Measurements from ENCODE around the gene RAPH1. TPM values are rescaled to one million over a fixed set of nuclear protein-coding genes. Genes with fewer than 3 reads are reported as not detected.

Gene RAPH1
- total RNA-seq, 4 donors from 2014 or later, result 22.5 to 83.0 (median 44.2) TPM

DNA sequence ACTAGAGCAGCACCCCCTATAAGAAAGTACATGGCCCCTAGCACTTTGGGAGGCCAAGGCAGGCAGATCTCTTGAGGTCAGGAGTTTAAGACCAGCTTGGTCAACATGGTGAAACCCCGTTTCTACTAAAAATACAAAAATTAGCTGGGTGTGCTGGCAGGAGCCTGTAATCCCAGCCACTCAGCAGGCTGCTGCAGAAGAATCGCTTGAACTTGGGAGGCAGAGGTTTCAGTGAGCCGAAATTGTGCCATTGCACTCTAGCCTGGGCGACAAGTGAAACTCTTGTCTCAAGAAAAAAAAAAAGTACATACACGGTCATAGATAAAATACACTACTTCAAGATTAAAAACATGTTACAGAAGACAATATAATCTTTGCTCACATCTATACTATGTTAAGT is 63.8 kb downstream of the RAPH1 start:
- TF ChIP-seq, protein P1, sequence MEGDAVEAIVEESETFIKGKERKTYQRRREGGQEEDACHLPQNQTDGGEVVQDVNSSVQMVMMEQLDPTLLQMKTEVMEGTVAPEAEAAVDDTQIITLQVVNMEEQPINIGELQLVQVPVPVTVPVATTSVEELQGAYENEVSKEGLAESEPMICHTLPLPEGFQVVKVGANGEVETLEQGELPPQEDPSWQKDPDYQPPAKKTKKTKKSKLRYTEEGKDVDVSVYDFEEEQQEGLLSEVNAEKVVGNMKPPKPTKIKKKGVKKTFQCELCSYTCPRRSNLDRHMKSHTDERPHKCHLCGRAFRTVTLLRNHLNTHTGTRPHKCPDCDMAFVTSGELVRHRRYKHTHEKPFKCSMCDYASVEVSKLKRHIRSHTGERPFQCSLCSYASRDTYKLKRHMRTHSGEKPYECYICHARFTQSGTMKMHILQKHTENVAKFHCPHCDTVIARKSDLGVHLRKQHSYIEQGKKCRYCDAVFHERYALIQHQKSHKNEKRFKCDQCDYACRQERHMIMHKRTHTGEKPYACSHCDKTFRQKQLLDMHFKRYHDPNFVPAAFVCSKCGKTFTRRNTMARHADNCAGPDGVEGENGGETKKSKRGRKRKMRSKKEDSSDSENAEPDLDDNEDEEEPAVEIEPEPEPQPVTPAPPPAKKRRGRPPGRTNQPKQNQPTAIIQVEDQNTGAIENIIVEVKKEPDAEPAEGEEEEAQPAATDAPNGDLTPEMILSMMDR (IDR thresholded peaks at IDR 0.05; ENCODE audit: low read depth), result no peak

DNA sequence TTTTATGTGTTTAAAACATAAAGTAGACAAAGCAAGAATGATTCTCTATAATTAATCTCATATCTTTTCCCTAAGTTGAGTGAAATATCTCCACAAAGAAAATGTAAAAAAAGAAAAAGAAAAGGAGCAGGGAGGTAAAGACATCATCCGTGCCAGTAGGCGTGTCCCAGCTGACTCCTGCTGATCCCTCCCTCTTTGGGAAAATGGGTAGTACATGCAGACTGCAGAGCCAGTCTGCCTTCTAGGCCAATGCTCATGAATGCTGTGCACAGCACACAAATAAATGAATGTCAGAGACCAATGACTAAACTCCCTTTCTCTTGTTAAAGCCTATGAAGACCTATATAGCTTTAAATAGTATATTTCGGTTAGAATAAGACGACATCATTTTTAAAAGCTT is 64.7 kb downstream of the RAPH1 start:
- TF ChIP-seq, protein P1 (IDR thresholded peaks at IDR 0.05; ENCODE audit: low read depth), result no peak

DNA sequence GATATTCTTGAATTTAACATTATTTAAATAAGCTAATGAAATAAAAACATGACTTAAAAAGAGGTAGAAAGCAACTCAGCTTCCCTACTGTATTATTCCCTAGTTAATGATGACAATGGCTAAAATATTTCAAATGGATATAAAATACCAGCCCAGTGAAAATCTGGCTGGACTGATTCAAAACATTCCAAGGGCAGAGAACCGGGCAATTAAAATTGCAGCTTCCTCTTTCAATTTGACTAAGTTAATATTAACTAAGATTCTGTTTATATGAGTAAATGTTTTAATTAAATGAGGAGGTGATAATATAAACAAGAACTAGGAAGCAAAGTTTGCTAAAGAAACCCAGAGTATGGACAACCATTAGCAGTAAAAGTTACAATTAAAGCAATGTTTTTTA is 65.6 kb downstream of the RAPH1 start:
- TF ChIP-seq, protein P1 (IDR thresholded peaks at IDR 0.05; ENCODE audit: low read depth), result no peak

DNA sequence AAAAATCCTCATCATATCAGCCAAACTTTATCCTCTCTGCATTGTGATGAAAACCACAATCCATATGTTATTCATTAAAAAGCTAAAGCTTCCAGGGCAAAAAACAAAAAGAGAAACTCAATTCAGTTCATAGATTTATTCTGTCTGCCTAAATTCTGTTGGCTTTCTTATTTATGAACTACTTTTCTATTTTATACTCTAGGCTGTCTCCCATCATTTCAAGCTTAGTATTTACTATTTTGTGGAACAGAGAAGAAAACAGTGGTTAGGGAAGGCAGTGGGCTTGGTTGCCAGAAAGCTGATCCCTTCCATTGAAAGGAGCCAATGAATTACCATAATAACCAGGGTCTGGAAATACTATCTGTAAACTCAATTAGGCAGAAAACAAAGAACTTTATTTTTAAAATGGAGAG is 71.8 kb downstream of the RAPH1 start:
- TF ChIP-seq, protein P1 (IDR thresholded peaks at IDR 0.05; ENCODE audit: low read depth), result no peak

DNA sequence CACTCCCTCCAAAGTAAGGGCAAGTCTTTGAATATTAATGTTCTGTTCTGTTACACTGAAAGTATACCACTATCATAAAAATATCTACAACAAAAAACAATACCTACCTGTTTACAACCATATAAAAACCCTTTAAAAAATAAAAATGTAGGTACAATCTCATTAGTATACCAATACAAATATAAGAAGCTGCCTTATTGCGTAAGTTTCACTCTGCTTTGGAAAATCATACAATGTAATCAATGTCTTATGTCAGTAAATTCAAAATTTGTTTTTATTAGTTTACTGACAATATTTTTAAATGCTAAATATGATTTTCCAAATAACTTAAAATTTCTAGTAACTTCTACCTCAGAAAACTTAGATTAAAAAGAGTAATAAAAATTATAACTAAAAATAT is 72.8 kb downstream of the RAPH1 start:
- TF ChIP-seq, protein P1 (IDR thresholded peaks at IDR 0.05; ENCODE audit: low read depth), result no peak

DNA sequence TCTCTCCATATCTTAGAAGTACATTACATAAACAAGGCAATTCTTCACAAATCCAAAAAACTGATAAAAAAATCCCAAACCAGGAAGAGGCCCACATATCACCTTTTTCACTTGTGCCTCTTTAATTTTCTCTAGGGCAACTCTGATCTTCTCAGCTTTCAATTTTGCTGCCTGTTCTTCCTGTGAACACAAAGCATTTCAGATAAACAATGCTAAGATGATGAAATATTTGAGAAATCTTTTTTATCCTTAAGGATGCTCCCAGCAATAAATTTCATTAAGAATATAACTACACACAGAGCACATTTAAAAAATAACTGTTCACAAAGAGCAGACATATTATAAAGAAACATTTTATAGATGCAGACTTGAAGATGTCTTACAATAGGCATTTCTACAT is 73.4 kb downstream of the RAPH1 start:
- TF ChIP-seq, protein P1 (IDR thresholded peaks at IDR 0.05; ENCODE audit: low read depth), result no peak

DNA sequence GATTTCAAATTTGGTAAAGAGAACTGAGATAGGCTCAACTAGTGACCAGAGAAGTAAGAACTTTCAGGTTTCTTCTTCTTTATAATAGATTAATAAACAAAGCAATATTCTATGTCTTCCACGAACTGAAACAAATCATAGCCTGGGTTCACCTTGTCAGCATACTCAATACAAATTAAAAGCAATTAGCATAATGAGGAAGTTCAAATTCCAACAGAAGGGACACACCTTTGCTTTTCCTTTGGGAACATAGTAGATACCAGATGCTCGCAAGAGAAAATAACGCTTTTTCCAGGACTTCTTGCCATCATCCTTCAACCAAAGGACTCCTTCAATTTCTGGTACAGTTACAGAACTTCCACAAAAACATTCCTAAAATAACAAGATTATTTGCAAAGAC is 79.9 kb downstream of the RAPH1 start:
- TF ChIP-seq, protein P1 (IDR thresholded peaks at IDR 0.05; ENCODE audit: low read depth), result no peak
